Right renal cortex interstitium (tissue), 3 donors: Measurements from ENCODE around the gene TMEM8B. TPM values are rescaled to one million over a fixed set of nuclear protein-coding genes. Genes with fewer than 3 reads are reported as not detected.

ENCODE experiments used
- polyA plus RNA-seq, 3 donors: library from polyadenylated mRNA; unstranded; fragments of 120-200 nt; gene quantifications; one replicate each; pipeline ENCODE4 v1.2.1, GENCODE V29; 2013; ENCODE audit not compliant: insufficient read length in 3 of 3

Gene TMEM8B
- polyA plus RNA-seq, 3 donors, result 21.0 to 25.3 (median 21.5) TPM

Other genes starting within 250 kb of the TMEM8B start
- gene TESK1, start 224.0 kb upstream of the TMEM8B start, polyA plus RNA-seq, result 10 to 100 TPM; 30.4 to 37.8 (median 30.7) TPM
- 1 to 10 TPM; 2.1 to 2.7 (median 2.4) TPM for gene CD72, start 210.8 kb upstream of the TMEM8B start, polyA plus RNA-seq
- gene SIT1, start 178.3 kb upstream of the TMEM8B start, polyA plus RNA-seq, result under 1 TPM; 0.29 to 0.38 (median 0.36) TPM
- not detected for gene RMRP, start 171.2 kb upstream of the TMEM8B start, polyA plus RNA-seq
- 10 to 100 TPM; 13.4 to 17.3 (median 15.6) TPM for gene CCDC107, start 170.9 kb upstream of the TMEM8B start, polyA plus RNA-seq
- gene ARHGEF39, start 164.0 kb upstream of the TMEM8B start, polyA plus RNA-seq, result 1 to 10 TPM; 7.4 to 8.1 (median 7.8) TPM
- gene CA9, start 155.3 kb upstream of the TMEM8B start, polyA plus RNA-seq, result 1 to 10 TPM in 1 of 3 donors, under 1 TPM in 2; 0.31 to 1.2 (median 0.60) TPM
- 100 to 1,000 TPM; 127 to 158 (median 147) TPM for gene TPM2, start 139.3 kb upstream of the TMEM8B start, polyA plus RNA-seq
- 100 to 1,000 TPM; 142 to 154 (median 143) TPM for gene TLN1, start 97.0 kb upstream of the TMEM8B start, polyA plus RNA-seq
- 10 to 100 TPM; 40.4 to 42.4 (median 40.8) TPM for gene CREB3, start 96.6 kb upstream of the TMEM8B start, polyA plus RNA-seq
- gene GBA2, start 80.0 kb upstream of the TMEM8B start, polyA plus RNA-seq, result 10 to 100 TPM; 94.3 to 99.8 (median 96.1) TPM
- 10 to 100 TPM; 28.2 to 29.0 (median 28.4) TPM for gene RGP1, start 79.9 kb upstream of the TMEM8B start, polyA plus RNA-seq
- not detected for gene MSMP, start 75.0 kb upstream of the TMEM8B start, polyA plus RNA-seq
- 10 to 100 TPM; 29.0 to 31.4 (median 29.5) TPM for gene NPR2, start 37.6 kb upstream of the TMEM8B start, polyA plus RNA-seq
- 1 to 10 TPM; 4.2 to 7.0 (median 5.8) TPM for gene SPAG8, start 17.0 kb upstream of the TMEM8B start, polyA plus RNA-seq
- gene HINT2, start 14.2 kb upstream of the TMEM8B start, polyA plus RNA-seq, result 10 to 100 TPM; 46.1 to 56.8 (median 53.5) TPM
- under 1 TPM; 0.07 to 0.12 (median 0.11) TPM for gene FAM221B, start 496 bp upstream of the TMEM8B start, polyA plus RNA-seq
- under 1 TPM in 1 of 3 donors, not detected in 2; 0.08 TPM for gene OR13J1, start 41.2 kb downstream of the TMEM8B start, polyA plus RNA-seq
- gene HRCT1, start 77.0 kb downstream of the TMEM8B start, polyA plus RNA-seq, result under 1 TPM in 2 of 3 donors, not detected in 1; 0.12 to 0.55 TPM
- 1 to 10 TPM; 1.4 to 1.5 (median 1.5) TPM for gene SPAAR, start 80.3 kb downstream of the TMEM8B start, polyA plus RNA-seq
- not detected for gene OR2S2, start 128.9 kb downstream of the TMEM8B start, polyA plus RNA-seq
- 10 to 100 TPM; 29.2 to 30.2 (median 29.4) TPM for gene RECK, start 207.7 kb downstream of the TMEM8B start, polyA plus RNA-seq